NCI-H2081 (cell line): Measurements from ENCODE around the gene C1orf122.
"Not testable (repeated sequence)": the region's sequence is repeated elsewhere in the genome, so short reads cannot be mapped to it uniquely, and the experiment has no call there.

Experiments used
- DNase-seq, 2 experiments: peaks; one replicate each; lab custom pipeline; 2025; lab: John Stamatoyannopoulos, UW

Gene C1orf122

GRCh38 chr1:37807555-37808368 lies at the start of gene C1orf122, which contains the start of gene YRDC:
Gene C1orf122 (plus strand): TSS chr1:37807790. CDS start chr1:37808405, 615 bp downstream.
Gene YRDC (minus strand): TSS chr1:37808208. CDS start chr1:37808180, 28 bp downstream.
- DNase-seq: peak; percentile 96

- DNase-seq: no peak
Observed at GRCh38 chr1:37759451-37759850, 48.1 kb upstream of the C1orf122 start.

- no peak for DNase-seq
Observed at GRCh38 chr1:37761416-37762095, 46.0 kb upstream of the C1orf122 start.

- no peak for DNase-seq
Observed at GRCh38 chr1:37762516-37762915, 45.1 kb upstream of the C1orf122 start.

- DNase-seq: no peak
Observed at GRCh38 chr1:37763791-37764413, 43.7 kb upstream of the C1orf122 start.

GRCh38 chr1:37764414-37764825 lies 43.2 kb upstream of the C1orf122 start:
- DNase-seq: no peak

GRCh38 chr1:37764888-37765441 lies 42.6 kb upstream of the C1orf122 start, which contains the start of gene EPHA10:
Gene EPHA10 (minus strand): TSS chr1:37765120. CDS start chr1:37765066, 54 bp downstream.
- peak; percentile 83 to 87 for DNase-seq

- DNase-seq: peak; percentile 33 to 59
Observed at GRCh38 chr1:37765916-37766664, 41.5 kb upstream of the C1orf122 start.

GRCh38 chr1:37767488-37767887 lies 40.1 kb upstream of the C1orf122 start:
- DNase-seq: no peak

- DNase-seq: not testable (repeated sequence)
Observed at GRCh38 chr1:37771440-37771839, 36.1 kb upstream of the C1orf122 start.

- no peak for DNase-seq
Observed at GRCh38 chr1:37776946-37777516, 30.6 kb upstream of the C1orf122 start.

- DNase-seq: no peak
Observed at GRCh38 chr1:37778654-37779053, 28.9 kb upstream of the C1orf122 start.

GRCh38 chr1:37782491-37782890 lies 25.1 kb upstream of the C1orf122 start:
- no peak for DNase-seq

- DNase-seq: no peak
Observed at GRCh38 chr1:37792943-37793686, 14.5 kb upstream of the C1orf122 start.

- DNase-seq: peak; percentile 74 to 83
Observed at GRCh38 chr1:37793773-37794371, 13.7 kb upstream of the C1orf122 start, which contains the start of gene MANEAL. Gene MANEAL (plus strand): TSS chr1:37793847. CDS start chr1:37794183, 336 bp downstream.

- DNase-seq: peak; percentile 22 to 52
Observed at GRCh38 chr1:37794372-37795339, 12.9 kb upstream of the C1orf122 start.

GRCh38 chr1:37795340-37796125 lies 12.1 kb upstream of the C1orf122 start:
- peak; percentile 34 to 65 for DNase-seq
